ENCODE data around the gene IZUMO4.
A peak's percentile ranks its signal among the peaks of the same experiment; 100 is the strongest.
"Not testable (repeated sequence)": the region's sequence is repeated elsewhere in the genome, so short reads cannot be mapped to it uniquely, and the experiment has no call there.

Gene IZUMO4

GRCh38 chr19:2083174-2083854 is 13.4 kb upstream of the IZUMO4 start:
- no peak for DNase-seq

GRCh38 chr19:2084993-2085720 is 11.6 kb upstream of the IZUMO4 start:
- DNase-seq: peak; percentile 79

- not testable (repeated sequence) for DNase-seq
Measured at GRCh38 chr19:2086695-2087620, 9.8 kb upstream of the IZUMO4 start.

GRCh38 chr19:2087621-2088100 is 9.1 kb upstream of the IZUMO4 start:
- DNase-seq: no peak

GRCh38 chr19:2089001-2089711 is 7.6 kb upstream of the IZUMO4 start:
- no peak for DNase-seq

GRCh38 chr19:2089727-2090053 is 7.0 kb upstream of the IZUMO4 start:
- DNase-seq: no peak

GRCh38 chr19:2091926-2092525 is 4.7 kb upstream of the IZUMO4 start:
- DNase-seq: not testable (repeated sequence)

GRCh38 chr19:2096034-2096479 is 658 bp upstream of the IZUMO4 start, which contains the start of gene MOB3A:
Gene MOB3A (minus strand): TSS chr19:2096326. CDS start chr19:2078560, 17,766 bp downstream.
- no peak for DNase-seq

- DNase-seq: no peak
Measured at GRCh38 chr19:2097203-2097885, 629 bp downstream of the IZUMO4 start.

- no peak for DNase-seq
Measured at GRCh38 chr19:2097886-2098327, 1.2 kb downstream of the IZUMO4 start.

GRCh38 chr19:2099054-2099501 is 2.4 kb downstream of the IZUMO4 start:
- DNase-seq: no peak

- DNase-seq: no peak
Measured at GRCh38 chr19:2099937-2100718, 3.4 kb downstream of the IZUMO4 start.

- DNase-seq: no peak
Measured at GRCh38 chr19:2100719-2101061, 4.0 kb downstream of the IZUMO4 start.

- DNase-seq: no peak
Measured at GRCh38 chr19:2101417-2102335, 5.0 kb downstream of the IZUMO4 start.

- no peak for DNase-seq
Measured at GRCh38 chr19:2103045-2103707, 6.5 kb downstream of the IZUMO4 start.

GRCh38 chr19:2108251-2109016 is 11.7 kb downstream of the IZUMO4 start:
- DNase-seq: no peak

GRCh38 chr19:2109046-2109864 is 12.5 kb downstream of the IZUMO4 start:
- DNase-seq: no peak

Measured in OCI-M1 (cell line).